ENCODE results near the gene ANGPTL7. TPM values are rescaled to one million over a fixed set of nuclear protein-coding genes. Genes with fewer than 3 reads are reported as not detected.

The ANGPTL7 gene
- total RNA-seq, 1 donor from 2014 or later, result 8.6 TPM

DNA sequence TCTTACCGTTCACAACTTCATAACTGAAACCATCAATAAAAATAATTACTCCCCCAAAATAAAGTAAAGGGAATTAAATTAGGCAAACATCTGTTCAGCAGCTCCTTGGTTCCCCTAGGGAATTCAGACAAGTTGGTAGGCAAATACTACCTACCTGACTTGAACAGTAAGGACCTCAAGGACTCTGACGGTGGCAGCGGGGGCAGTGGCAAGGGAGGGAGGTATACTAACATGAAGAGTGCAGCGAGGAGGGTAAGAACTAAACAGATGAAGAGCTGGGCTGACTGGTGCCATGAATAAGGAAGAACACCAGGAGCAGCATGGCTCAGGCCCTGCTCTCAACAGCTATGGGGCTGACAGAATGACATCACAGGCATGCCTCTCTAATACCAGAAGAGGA lies 40.0 kb downstream of the ANGPTL7 start:
- H3K4me3 ChIP-seq, result no peak overlapping the region
- no peaks in the 10 kb centered on the region for H3K4me1 ChIP-seq
- no peaks in the 10 kb centered on the region for H3K9me3 ChIP-seq
- H3K27me3 ChIP-seq, result no peaks in the 10 kb centered on the region
- no peak for DNase-seq (ENCODE audit: extremely low spot score in 2 of 2)
- TF ChIP-seq CTCF (IDR thresholded peaks at IDR 0.05), result no peak
- no peak for TF ChIP-seq POLR2AphosphoS5 (IDR thresholded peaks at IDR 0.05; ENCODE audit: insufficient read depth in 1 of 2, low read depth in 1 of 2)
- no peak for TF ChIP-seq POLR2A (IDR thresholded peaks at IDR 0.05)
- H3K36me3 ChIP-seq, result peaks cover 4 to 67% of the 10 kb centered on the region in 2 donors
- no peak overlapping the region for H3K27ac ChIP-seq
- intact Hi-C loops (cut with DNase I), result no loop called here

GRCh38 chr1:11233208-11233607 lies 44.1 kb downstream of the ANGPTL7 start:
- peaks cover 4 to 86% of the 10 kb centered on the region in 2 donors for H3K36me3 ChIP-seq
- no peak for TF ChIP-seq CTCF (IDR thresholded peaks at IDR 0.05)
- no peak for TF ChIP-seq POLR2A (IDR thresholded peaks at IDR 0.05)
- TF ChIP-seq POLR2AphosphoS5 (IDR thresholded peaks at IDR 0.05; ENCODE audit: insufficient read depth in 1 of 2, low read depth in 1 of 2), result no peak

DNA sequence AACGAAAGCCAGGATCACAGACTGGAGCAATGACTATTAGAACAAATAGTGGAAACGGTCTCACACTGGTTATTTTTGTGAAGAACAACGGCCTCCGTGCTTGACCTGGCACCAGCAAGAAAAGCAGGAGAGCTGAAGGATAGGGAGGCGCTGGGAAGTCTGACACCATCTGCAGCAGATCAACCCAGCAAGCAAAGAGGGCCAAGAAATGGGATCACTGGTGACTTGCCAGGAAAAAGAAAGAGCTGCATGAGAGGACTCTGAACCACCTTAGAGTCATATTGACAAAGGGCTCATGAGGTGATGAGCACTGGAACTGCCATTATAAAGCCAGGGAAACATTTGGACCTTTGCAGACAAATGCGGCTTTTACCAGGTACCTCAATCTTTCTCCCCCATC lies 48.2 kb downstream of the ANGPTL7 start:
- Histone ChIP-seq H3K4me1 (no peaks in the 10 kb centered on the region), H3K9me3 (no peaks in the 10 kb centered on the region), H3K4me3 (no peak overlapping the region), H3K27ac (no peak overlapping the region), H3K36me3 (peaks cover 0 to 79% of the 10 kb centered on the region in 2 donors), H3K27me3 (no peaks in the 10 kb centered on the region)
- intact Hi-C loops (cut with DNase I), result no loop called here
- no peak for TF ChIP-seq POLR2AphosphoS5 (IDR thresholded peaks at IDR 0.05; ENCODE audit: insufficient read depth in 1 of 2, low read depth in 1 of 2)
- TF ChIP-seq POLR2A (IDR thresholded peaks at IDR 0.05), result no peak
- TF ChIP-seq CTCF (IDR thresholded peaks at IDR 0.05), result no peak
- DNase-seq (ENCODE audit: extremely low spot score in 2 of 2), result no peak

More at GRCh38 chr1:11233208-11233607, 44.1 kb downstream of the ANGPTL7 start:
- H3K4me1 ChIP-seq, result no peaks in the 10 kb centered on the region
- no peak overlapping the region for H3K27ac ChIP-seq
- H3K27me3 ChIP-seq, result no peaks in the 10 kb centered on the region
- intact Hi-C loops (cut with DNase I), result no loop called here
- no peaks in the 10 kb centered on the region for H3K9me3 ChIP-seq
- no peak overlapping the region for H3K4me3 ChIP-seq
- no peak for DNase-seq (ENCODE audit: extremely low spot score in 2 of 2)

GRCh38 chr1:11238311-11238710 lies 49.2 kb downstream of the ANGPTL7 start:
- TF ChIP-seq CTCF (IDR thresholded peaks at IDR 0.05) (no peak), POLR2A (IDR thresholded peaks at IDR 0.05) (no peak), POLR2AphosphoS5 (IDR thresholded peaks at IDR 0.05; ENCODE audit: insufficient read depth in 1 of 2, low read depth in 1 of 2) (no peak)
- intact Hi-C loops (cut with DNase I), result no loop called here
- Histone ChIP-seq H3K4me1 (no peaks in the 10 kb centered on the region), H3K4me3 (no peak overlapping the region), H3K9me3 (no peaks in the 10 kb centered on the region), H3K27ac (no peak overlapping the region), H3K27me3 (no peaks in the 10 kb centered on the region), H3K36me3 (peaks cover 0 to 77% of the 10 kb centered on the region in 2 donors)
- DNase-seq (ENCODE audit: extremely low spot score in 2 of 2), result no peak

DNA sequence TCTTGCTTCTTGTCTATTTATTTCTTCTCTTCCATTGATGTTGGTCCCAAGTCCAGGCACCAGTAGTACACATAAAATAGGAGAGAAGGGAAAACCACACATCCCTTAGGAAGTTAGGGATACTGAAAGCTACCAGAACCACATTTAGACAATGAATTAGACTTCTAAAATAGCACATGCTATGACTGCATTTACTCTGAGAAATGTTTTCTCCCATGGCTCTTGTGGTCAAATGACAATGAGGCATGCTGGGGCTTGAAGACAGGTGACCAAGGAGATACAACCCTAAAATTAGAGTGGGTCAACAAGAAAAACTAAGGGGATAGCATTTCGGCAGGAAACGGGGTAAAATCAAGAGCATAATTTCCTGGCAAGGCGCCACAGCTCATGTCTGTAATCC lies 56.1 kb downstream of the ANGPTL7 start:
- Histone ChIP-seq H3K9me3 (no peaks in the 10 kb centered on the region), H3K36me3 (peaks cover 0 to 59% of the 10 kb centered on the region in 2 donors), H3K27ac (no peak overlapping the region), H3K4me1 (no peaks in the 10 kb centered on the region), H3K27me3 (no peaks in the 10 kb centered on the region), H3K4me3 (no peak overlapping the region)
- DNase-seq (ENCODE audit: extremely low spot score in 2 of 2), result no peak
- TF ChIP-seq POLR2A (IDR thresholded peaks at IDR 0.05) (no peak), POLR2AphosphoS5 (IDR thresholded peaks at IDR 0.05; ENCODE audit: insufficient read depth in 1 of 2, low read depth in 1 of 2) (no peak), CTCF (IDR thresholded peaks at IDR 0.05) (no peak)
- intact Hi-C loops (cut with DNase I), result no loop called here

Small RNA genes lying within 50 kb of the gene (small RNA-seq; reads per million reads assigned to genes)
- gene RNU6-291P, result not detected
- gene RNU6-537P, result not detected
- not detected for gene RPL39P6

Other genes with a start within 250 kb of the ANGPTL7 start
- gene TARDBP, start 176.7 kb upstream of the ANGPTL7 start, total RNA-seq, result 213 TPM
- not detected for gene MASP2, start 142.1 kb upstream of the ANGPTL7 start, total RNA-seq
- 68.0 TPM for gene SRM, start 129.3 kb upstream of the ANGPTL7 start, total RNA-seq
- 62.6 TPM for gene EXOSC10, start 89.5 kb upstream of the ANGPTL7 start, total RNA-seq
- 23.6 TPM for gene MTOR, start 73.2 kb downstream of the ANGPTL7 start, total RNA-seq
- gene UBIAD1, start 83.8 kb downstream of the ANGPTL7 start, total RNA-seq, result 8.6 TPM

Measured in vagina (tissue), 2 donors.